Activated CD8-positive, alpha-beta memory T cell treated with anti-CD3 and anti-CD28 coated beads for 36 hours (primary cell): Measurements from ENCODE around the gene APOD. TPM values are rescaled to one million over a fixed set of nuclear protein-coding genes. Genes with fewer than 3 reads are reported as not detected.
"Not testable (repeated sequence)": the region's sequence is repeated elsewhere in the genome, so short reads cannot be mapped to it uniquely, and the experiment has no call there.

Source experiments
- CTCF ChIA-PET: fragments of 350-600 bp; sonication (Branson Sonifier 250); formaldehyde crosslinking; loops from one replicate; lab custom pipeline; 2021; ENCODE audit warnings: antibody characterized with exemption; lab: Charles Lee
- POLR2A ChIA-PET: fragments of 350-600 bp; sonication (Branson Sonifier 250); formaldehyde crosslinking; loops from one replicate; lab custom pipeline; 2021; ENCODE audit warnings: antibody characterized with exemption; lab: Charles Lee
- total RNA-seq, 2 experiments: library from RNA; stranded (reverse); gene quantifications; one replicate each; pipeline ENCODE4 v1.2.3, GENCODE V29; 2021

APOD gene
- not detected for total RNA-seq

DNA sequence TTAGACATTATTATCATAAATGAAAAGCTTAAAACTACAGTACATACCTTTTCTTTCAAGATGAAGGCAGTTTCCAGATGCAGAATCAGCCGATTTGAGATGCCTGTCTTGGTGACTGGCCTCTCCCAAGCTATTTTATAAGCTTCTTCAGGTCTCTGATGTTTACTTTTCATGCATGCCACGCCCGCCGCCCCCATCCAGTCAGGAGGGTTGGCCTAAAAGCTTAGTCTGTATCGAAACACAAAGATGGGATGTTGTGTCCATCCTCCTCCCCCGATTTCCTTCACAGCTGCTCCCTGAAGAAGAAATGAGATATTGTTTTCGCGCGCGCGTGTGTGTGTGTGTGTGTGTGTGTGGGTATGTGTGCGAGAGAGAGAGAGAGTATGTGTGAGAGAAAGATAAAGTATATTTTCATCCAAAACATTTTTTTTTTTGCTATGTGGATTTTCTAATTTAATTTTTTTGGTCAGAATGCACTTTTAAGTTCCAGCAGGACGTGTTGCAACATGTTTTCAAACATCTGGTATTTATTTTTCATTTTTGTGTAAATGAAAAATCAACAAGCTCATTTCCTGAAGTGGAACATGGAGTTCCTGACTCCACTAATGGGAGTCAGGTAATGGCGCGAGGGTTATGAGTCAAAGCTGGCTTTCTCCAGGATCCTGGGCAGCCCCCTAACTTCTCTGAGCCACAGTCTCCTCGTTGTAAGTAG is at the start of gene APOD:
Gene APOD, minus strand, starts transcription at position 110 of the 712 bp plus-strand sequence. CDS start 4,479 bp downstream, outside the sequence.
- ChIA-PET CTCF (interaction anchor here (0.7 kb wide), 2 partner anchors 13 to 1100 kb away, joined by 3 read pairs; no protein-coding TSS in a partner anchor), POLR2A (interaction anchor here (0.6 kb wide), 1 partner anchor 38 kb away, joined by 13 read pairs; no protein-coding TSS in a partner anchor)

GRCh38 chr3:195633351-195633750 is 49.6 kb upstream of the APOD start:
- POLR2A ChIA-PET, CTCF ChIA-PET: not testable (repeated sequence)

DNA sequence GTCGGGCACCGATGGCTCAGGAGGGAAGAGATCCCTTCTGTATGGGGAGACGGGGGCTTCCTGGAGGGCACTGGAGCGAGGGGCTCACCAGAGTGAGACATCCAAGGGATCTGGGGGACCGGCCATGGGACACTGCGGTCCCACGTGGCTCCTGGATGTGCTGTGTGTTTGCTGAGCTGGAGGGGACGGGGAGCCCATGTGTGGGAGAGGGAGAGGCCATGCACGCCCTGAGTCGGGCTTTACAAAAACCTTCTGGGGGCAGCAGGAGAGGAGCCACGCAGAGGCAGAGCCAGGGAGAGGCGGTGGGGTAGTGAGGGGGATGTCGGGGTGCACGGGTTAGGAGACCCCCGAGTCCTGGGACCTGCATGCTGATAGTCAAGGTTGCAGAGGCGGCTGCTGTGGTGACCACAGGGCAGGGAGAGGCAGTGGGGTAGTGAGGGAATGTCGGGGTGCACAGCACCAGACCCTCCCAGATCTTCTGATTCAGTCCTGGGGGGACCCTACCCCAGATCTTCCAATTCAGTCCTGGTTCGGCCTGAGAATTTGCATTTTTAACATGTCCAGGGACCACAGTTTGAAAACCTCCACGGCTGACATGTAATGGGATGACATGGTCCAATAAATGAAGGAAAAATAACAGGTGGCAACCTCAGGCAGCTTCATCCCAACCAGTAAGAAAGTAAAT is 48.9 kb upstream of the APOD start:
- CTCF ChIA-PET, POLR2A ChIA-PET: not testable (repeated sequence)

- POLR2A ChIA-PET, CTCF ChIA-PET: not testable (repeated sequence)
Observed at GRCh38 chr3:195632046-195632445, 48.3 kb upstream of the APOD start.

GRCh38 chr3:195630938-195631495 is 47.3 kb upstream of the APOD start:
- CTCF ChIA-PET, POLR2A ChIA-PET: not testable (repeated sequence)

DNA sequence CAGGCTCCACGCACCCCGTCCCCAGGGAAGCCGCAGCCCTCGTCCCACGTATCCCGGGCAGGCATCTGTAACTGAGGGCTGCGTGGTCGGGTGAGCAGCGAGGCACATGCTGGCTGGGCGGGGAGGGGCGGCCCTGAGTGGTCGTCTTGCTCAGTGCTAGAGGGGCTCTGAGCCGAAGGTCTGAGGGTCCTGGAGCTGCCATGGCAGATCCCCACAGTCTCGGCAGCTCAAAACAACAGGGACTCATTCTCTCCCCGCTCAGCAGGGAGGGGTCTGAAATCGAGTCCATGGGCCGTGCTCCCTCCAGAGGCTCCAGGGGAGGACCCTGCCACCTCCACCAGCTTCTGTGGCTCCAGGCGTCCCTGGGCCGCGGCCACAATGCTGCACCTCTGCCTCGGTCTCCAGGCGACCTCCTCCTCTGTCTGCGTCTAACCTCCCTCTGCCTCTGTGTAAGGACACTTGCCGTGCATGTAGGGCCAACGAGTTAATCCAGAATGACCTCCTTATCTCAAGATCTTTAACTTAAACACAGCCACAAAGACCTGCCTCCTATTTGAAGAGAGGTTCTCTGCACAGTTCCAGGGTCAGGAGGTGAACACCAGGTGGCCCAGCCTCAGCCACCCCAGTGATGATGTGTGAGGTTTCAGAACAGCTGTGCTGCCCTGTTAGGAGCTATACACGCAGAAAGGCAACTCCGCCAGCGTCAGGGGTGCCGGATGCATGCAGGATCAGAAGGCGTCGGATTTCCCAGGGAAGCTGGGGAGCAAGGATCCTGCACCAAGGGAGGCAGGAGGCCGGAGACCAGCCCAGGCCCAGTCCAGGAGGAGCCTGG is 46.6 kb upstream of the APOD start:
- CTCF ChIA-PET, POLR2A ChIA-PET: not testable (repeated sequence)

- POLR2A ChIA-PET, CTCF ChIA-PET: not testable (repeated sequence)
Observed at GRCh38 chr3:195629682-195630081, 45.9 kb upstream of the APOD start.

DNA sequence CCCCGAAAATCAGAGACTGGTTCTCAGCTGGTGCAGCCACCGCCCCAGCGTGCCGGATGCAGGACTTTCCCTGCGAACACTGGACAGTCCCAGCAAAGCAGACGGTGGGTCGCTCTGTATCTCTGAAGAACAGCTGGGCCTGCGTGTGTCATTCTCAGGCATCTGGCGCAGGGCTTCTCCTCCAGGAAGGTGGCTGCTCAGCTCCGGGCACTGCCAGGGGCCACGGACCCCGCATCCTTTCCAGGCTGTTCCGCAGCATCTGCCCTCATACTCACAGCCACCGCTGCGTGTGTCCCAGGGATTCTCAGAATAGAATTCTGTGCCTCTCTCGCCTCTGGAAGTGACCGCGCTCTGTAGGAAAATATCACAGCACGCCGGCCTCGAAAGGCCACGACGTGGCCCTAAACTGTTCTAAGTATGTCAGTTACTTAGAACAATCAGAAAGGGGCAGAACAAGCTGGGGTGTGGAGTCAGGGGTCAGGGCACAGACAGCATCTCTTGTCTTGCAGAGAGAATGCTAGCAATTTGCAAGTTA is 44.7 kb upstream of the APOD start:
- POLR2A ChIA-PET, CTCF ChIA-PET: not testable (repeated sequence)

- CTCF ChIA-PET, POLR2A ChIA-PET: not testable (repeated sequence)
Observed at GRCh38 chr3:195627515-195628385, 44.0 kb upstream of the APOD start.

- POLR2A ChIA-PET: not testable (repeated sequence)
Observed at GRCh38 chr3:195624603-195625560, 41.1 kb upstream of the APOD start.

GRCh38 chr3:195624171-195624570 is 40.4 kb upstream of the APOD start:
- POLR2A ChIA-PET, CTCF ChIA-PET: not testable (repeated sequence)

More at GRCh38 chr3:195624603-195625560, 41.1 kb upstream of the APOD start:
- CTCF ChIA-PET: not testable (repeated sequence)

- CTCF ChIA-PET: not testable (repeated sequence)
Observed at GRCh38 chr3:195623217-195623965, 39.7 kb upstream of the APOD start.

GRCh38 chr3:195622523-195623170 is 38.9 kb upstream of the APOD start:
- POLR2A ChIA-PET, CTCF ChIA-PET: not testable (repeated sequence)

More at GRCh38 chr3:195623217-195623965, 39.7 kb upstream of the APOD start:
- POLR2A ChIA-PET: not testable (repeated sequence)

DNA sequence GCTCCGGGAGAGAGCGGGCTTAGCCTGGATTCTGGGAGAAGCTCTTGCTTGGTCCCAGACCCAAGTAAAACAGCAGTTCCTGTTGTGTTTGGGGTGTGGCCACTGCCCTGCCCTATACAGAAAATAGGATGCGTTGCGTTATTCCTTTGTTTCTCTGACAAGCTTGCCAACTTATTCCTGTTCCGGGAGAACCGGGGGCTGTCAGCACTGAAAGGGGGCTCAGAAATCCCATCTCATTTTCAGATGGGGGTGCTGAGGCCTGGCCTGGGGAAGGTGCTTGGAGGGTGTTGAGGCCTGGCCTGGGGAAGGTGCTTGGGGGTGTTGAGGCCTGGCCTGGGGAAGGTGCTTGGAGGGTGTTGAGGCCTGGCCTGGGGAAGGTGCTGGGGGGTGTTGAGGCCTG is 38.3 kb upstream of the APOD start:
- CTCF ChIA-PET: not testable (repeated sequence)

DNA sequence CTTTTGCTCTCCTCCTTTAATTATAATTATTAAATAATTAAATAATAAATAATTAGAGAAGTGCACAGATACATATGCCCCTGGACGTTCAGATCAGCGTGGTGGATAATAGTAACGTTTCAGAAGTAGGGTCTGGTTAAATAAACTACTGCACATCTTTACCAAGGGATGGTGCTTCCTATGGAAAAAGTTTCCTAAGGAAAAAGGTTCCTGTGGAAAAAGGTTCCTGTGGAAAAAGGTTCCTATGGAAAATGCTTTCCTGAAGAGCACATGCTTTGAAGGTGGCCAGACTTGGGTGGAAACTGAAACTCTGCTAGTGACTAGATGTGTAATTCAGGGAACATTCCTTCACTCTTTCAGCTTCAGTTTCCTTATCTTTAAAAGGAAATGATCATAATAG is 37.4 kb upstream of the APOD start:
- POLR2A ChIA-PET, CTCF ChIA-PET: not testable (repeated sequence)

More for the DNA sequence above, 38.3 kb upstream of the APOD start:
- POLR2A ChIA-PET: not testable (repeated sequence)

DNA sequence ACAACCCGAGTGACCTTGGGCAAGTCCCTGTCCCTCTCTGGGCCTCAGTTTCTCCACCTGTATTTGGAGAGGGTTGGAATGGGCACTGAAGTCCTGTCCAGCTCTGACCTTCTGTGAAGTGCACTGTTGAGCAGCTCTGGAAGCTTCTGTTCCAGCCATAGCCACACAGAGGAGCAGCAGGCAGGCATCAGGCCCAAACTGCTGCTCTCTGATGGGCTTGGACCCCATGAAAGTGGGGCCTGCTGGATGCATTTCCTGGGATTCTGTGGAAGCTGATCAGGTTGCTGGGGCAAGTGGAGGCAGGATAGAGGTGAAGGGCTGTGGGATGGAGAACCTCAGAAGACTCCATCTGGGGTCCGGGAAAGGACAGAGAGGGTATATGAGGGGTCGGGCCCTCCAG is 36.7 kb upstream of the APOD start:
- CTCF ChIA-PET, POLR2A ChIA-PET: not testable (repeated sequence)
